ENCODE results near the gene RNASE13. TPM values are rescaled to one million over a fixed set of nuclear protein-coding genes. Genes with fewer than 3 reads are reported as not detected.
"Not testable (repeated sequence)": the region's sequence is repeated elsewhere in the genome, so short reads cannot be mapped to it uniquely, and the experiment has no call there.

Gene RNASE13
- total RNA-seq, 2 experiments from 2014 or later = not detected

GRCh38 chr14:21041676-21042433 lies 7.2 kb upstream of the RNASE13 start, which contains the start of gene RNASE7:
Gene RNASE7, plus strand, starts transcription at chr14:21042362. Its CDS starts 631 bp downstream, at chr14:21042993.
- POLR2A ChIA-PET = no interaction called here

GRCh38 chr14:21040941-21041340 lies 6.3 kb upstream of the RNASE13 start:
- ATAC-seq; H3K27ac Mint-ChIP-seq; H3K36me3 Mint-ChIP-seq (ENCODE audit: low read depth); DNase-seq; H3K4me1 Mint-ChIP-seq (ENCODE audit: low read depth); H3K27me3 Mint-ChIP-seq; POLR2A ChIA-PET; H3K9me3 Mint-ChIP-seq; H3K4me3 Mint-ChIP-seq: not testable (repeated sequence)
- CTCF ChIA-PET = interaction anchor here (0.9 to 7.0 kb wide), 16 partner anchors 10 to 184 kb away, joined by 3 to 218 read pairs (median 8); partner anchors contain the start of genes NDRG2, SLC39A2 and TPPP2
- intact Hi-C loops (cut with micrococcal nuclease) = loop anchor here (1.0 kb wide), 1 partner anchor 27 kb away; no protein-coding TSS in a partner anchor

More at GRCh38 chr14:21041676-21042433, 7.2 kb upstream of the RNASE13 start, which contains the start of gene RNASE7:
- Mint-ChIP-seq H3K27me3 (peaks cover 5% of the 10 kb centered on the region), H3K4me3 (no peak within 1 kb of the TSS), H3K36me3 (ENCODE audit: low read depth) (no peaks in the 10 kb centered on the region), H3K9me3 (no peaks in the 10 kb centered on the region), H3K27ac (no peak within 1 kb of the TSS), H3K4me1 (ENCODE audit: low read depth) (peaks cover 4% of the 10 kb centered on the region)
- no peak for TF ChIP-seq CTCF (IDR thresholded peaks at IDR 0.05)
- ATAC-seq = no peak
- CTCF ChIA-PET = interaction anchor here (1.2 to 7.0 kb wide), 7 partner anchors 9 to 184 kb away, joined by 3 to 218 read pairs (median 4); no protein-coding TSS in a partner anchor
- intact Hi-C loops (cut with micrococcal nuclease) = no loop called here
- no peak for DNase-seq

- intact Hi-C loops (cut with micrococcal nuclease) = loop anchor here (1.0 kb wide), 1 partner anchor 26 kb away; no protein-coding TSS in a partner anchor
- Mint-ChIP-seq H3K36me3 (ENCODE audit: low read depth) (no peaks in the 10 kb centered on the region), H3K4me1 (ENCODE audit: low read depth) (peaks cover 4% of the 10 kb centered on the region), H3K27me3 (peaks cover 5% of the 10 kb centered on the region), H3K27ac (no peak overlapping the region), H3K9me3 (no peaks in the 10 kb centered on the region), H3K4me3 (no peak overlapping the region)
- ATAC-seq = no peak
- CTCF ChIA-PET = interaction anchor here (0.8 to 7.0 kb wide), 23 partner anchors 10 to 342 kb away, joined by 3 to 218 read pairs (median 5); partner anchors contain the start of genes NDRG2, SLC39A2 and TPPP2
- no peak for TF ChIP-seq CTCF (IDR thresholded peaks at IDR 0.05)
- POLR2A ChIA-PET = interaction anchor here (0.8 kb wide), 1 partner anchor 29 kb away, joined by 3 read pairs; no protein-coding TSS in a partner anchor
- no peak for DNase-seq
Measured at GRCh38 chr14:21040370-21040925, 5.8 kb upstream of the RNASE13 start.

- ChIA-PET POLR2A (interaction anchor here (0.8 to 1.1 kb wide), 2 partner anchors 9 to 28 kb away, joined by 3 to 4 read pairs; no protein-coding TSS in a partner anchor), CTCF (interaction anchor here (0.8 to 7.0 kb wide), 23 partner anchors 9 to 342 kb away, joined by 3 to 218 read pairs (median 5); partner anchors contain the start of genes NDRG2, SLC39A2 and TPPP2)
- no peaks in the 10 kb centered on the region for H3K9me3 Mint-ChIP-seq
- peaks cover 3% of the 10 kb centered on the region for H3K27me3 Mint-ChIP-seq
- H3K36me3 Mint-ChIP-seq (ENCODE audit: low read depth) = no peaks in the 10 kb centered on the region
- TF ChIP-seq CTCF (IDR thresholded peaks at IDR 0.05) = peak; percentile 50
- intact Hi-C loops (cut with micrococcal nuclease) = loop anchor here (1.0 kb wide), 1 partner anchor 25 kb away; no protein-coding TSS in a partner anchor
- ATAC-seq = peak; percentile 86
- DNase-seq = peak; percentile 26
- H3K27ac Mint-ChIP-seq = no peak overlapping the region
- no peak overlapping the region for H3K4me3 Mint-ChIP-seq
- peaks cover 4% of the 10 kb centered on the region for H3K4me1 Mint-ChIP-seq (ENCODE audit: low read depth)
Measured at GRCh38 chr14:21039585-21040369, 5.2 kb upstream of the RNASE13 start.
